H9 (cell line): ENCODE data around the gene EXOSC2. TPM values are rescaled to one million over a fixed set of nuclear protein-coding genes. Genes with fewer than 3 reads are reported as not detected.
A peak's percentile ranks its signal among the peaks of the same experiment; 100 is the strongest.

Experiments
- DNase-seq: peaks from one replicate; pipeline ENCODE4 v3.0.0-alpha.2; 2017
- H2AFZ ChIP-seq: one replicate; pipeline ENCODE4 v1.6.1; 2013; ENCODE audit warnings: mild to moderate bottlenecking, low read length, control low read depth, moderate library complexity
- H2AK5ac ChIP-seq: 2 replicates; pipeline ENCODE4 v1.6.1; 2013; ENCODE audit warnings: low read length, control low read depth, mixed read lengths; ENCODE audit not compliant: insufficient read length
- H2BK120ac ChIP-seq: one replicate; pipeline ENCODE4 v1.6.1; 2013; ENCODE audit warnings: low read depth, mild to moderate bottlenecking, low read length, control low read depth, inconsistent platforms; ENCODE audit not compliant: poor library complexity, severe bottlenecking
- H2BK12ac ChIP-seq: 2 replicates; pipeline ENCODE4 v1.6.1; 2013; ENCODE audit warnings: low read length, control low read depth, mixed read lengths, low read depth; ENCODE audit not compliant: insufficient read length
- H2BK15ac ChIP-seq: 2 replicates; pipeline ENCODE4 v1.6.1; 2013; ENCODE audit warnings: low read depth, low read length, control low read depth
- H2BK20ac ChIP-seq: one replicate; pipeline ENCODE4 v1.6.1; 2013; ENCODE audit warnings: low read depth, mild to moderate bottlenecking, low read length, control low read depth, inconsistent platforms; ENCODE audit not compliant: poor library complexity, severe bottlenecking
- H2BK5ac ChIP-seq: 2 replicates; pipeline ENCODE4 v1.6.1; 2013; ENCODE audit warnings: low read length, control low read depth, mixed read lengths; ENCODE audit not compliant: insufficient read length
- H3K14ac ChIP-seq: 2 replicates; pipeline ENCODE4 v1.6.1; 2013; ENCODE audit warnings: low read length, control low read depth; ENCODE audit not compliant: insufficient read depth
- H3K18ac ChIP-seq: 2 replicates; pipeline ENCODE4 v1.6.1; 2013; ENCODE audit warnings: low read depth, mild to moderate bottlenecking, mixed read lengths, low read length, control low read depth; ENCODE audit not compliant: insufficient read length
- H3K23ac ChIP-seq: 2 replicates; pipeline ENCODE4 v1.6.1; 2013; ENCODE audit warnings: low read length, control low read depth, mixed read lengths, low read depth; ENCODE audit not compliant: insufficient read length
- H3K23me2 ChIP-seq: 2 replicates; pipeline ENCODE4 v1.6.1; 2013; ENCODE audit warnings: low read depth, mild to moderate bottlenecking, mixed read lengths, low read length, control low read depth; ENCODE audit not compliant: insufficient read length, poor library complexity, severe bottlenecking
- H3K27ac ChIP-seq: 2 replicates; pipeline ENCODE4 v1.5.1; 2013; ENCODE audit warnings: low read length, control low read depth, mixed read lengths, low read depth; ENCODE audit not compliant: insufficient read length
- H3K27me3 ChIP-seq: 2 replicates; pipeline ENCODE4 v1.6.1; 2013; ENCODE audit warnings: low read length, control low read depth, inconsistent platforms; ENCODE audit not compliant: insufficient read depth
- H3K4ac ChIP-seq: 2 replicates; pipeline ENCODE4 v1.6.1; 2013; ENCODE audit warnings: low read depth, mild to moderate bottlenecking, control low read depth, inconsistent platforms, low read length, moderate library complexity
- H3K4me1 ChIP-seq: 2 replicates; pipeline ENCODE4 v1.6.1; 2013; ENCODE audit warnings: low read length, control low read depth, inconsistent platforms; ENCODE audit not compliant: insufficient read depth
- H3K4me2 ChIP-seq: 2 replicates; pipeline ENCODE4 v1.6.1; 2013; ENCODE audit warnings: low read length, control low read depth, mixed read lengths; ENCODE audit not compliant: insufficient read length, insufficient read depth
- H3K56ac ChIP-seq: 2 replicates; pipeline ENCODE4 v1.6.1; 2013; ENCODE audit warnings: low read depth, mild to moderate bottlenecking, mixed read lengths, low read length, control low read depth; ENCODE audit not compliant: insufficient read length
- H3K79me1 ChIP-seq: 2 replicates; pipeline ENCODE4 v1.6.1; 2013; ENCODE audit warnings: low read depth, mild to moderate bottlenecking, moderate library complexity, low read length, control low read depth, inconsistent platforms; ENCODE audit not compliant: insufficient read depth, poor library complexity, severe bottlenecking
- H3K79me2 ChIP-seq: 2 replicates; pipeline ENCODE4 v1.6.1; 2013; ENCODE audit warnings: low read length, control low read depth, inconsistent platforms; ENCODE audit not compliant: insufficient read depth
- H3K9ac ChIP-seq: 2 replicates; pipeline ENCODE4 v1.6.1; 2013; ENCODE audit warnings: low read length, control low read depth, mixed read lengths; ENCODE audit not compliant: insufficient read length; ENCODE audit errors: extremely low read depth
- H3K9me3 ChIP-seq: one replicate; pipeline ENCODE4 v1.6.1; 2013; ENCODE audit warnings: low read depth, low read length, inconsistent platforms; ENCODE audit not compliant: control insufficient read depth
- H3T11ph ChIP-seq: one replicate; pipeline ENCODE4 v1.6.1; 2013; ENCODE audit warnings: mild to moderate bottlenecking, low read length, control low read depth, inconsistent platforms
- H4K20me1 ChIP-seq: one replicate; pipeline ENCODE4 v1.6.1; 2013; ENCODE audit not compliant: control insufficient read depth, insufficient read length, insufficient read depth
- H4K5ac ChIP-seq: 2 replicates; pipeline ENCODE4 v1.6.1; 2013; ENCODE audit warnings: low read depth, mild to moderate bottlenecking, mixed read lengths, low read length, control low read depth; ENCODE audit not compliant: insufficient read length
- H4K8ac ChIP-seq: replicated peaks from 2 replicates; pipeline ENCODE4 v1.6.1; 2013; ENCODE audit warnings: low read length, control low read depth, mixed read lengths, low read depth; ENCODE audit not compliant: insufficient read length
- H4K91ac ChIP-seq: 2 replicates; pipeline ENCODE4 v1.6.1; 2013; ENCODE audit warnings: low read depth, mild to moderate bottlenecking, moderate library complexity, mixed read lengths, low read length, control low read depth; ENCODE audit not compliant: insufficient read length
- H3K27ac Mint-ChIP-seq, 3 experiments: 2 replicates in 2 of 3; 3 replicates in 1 of 3; pipeline ENCODE4 v1.8.0; 2020 to 2021; ENCODE audit warnings: mixed read lengths in 3 of 3, mild to moderate bottlenecking in 1 of 3, moderate library complexity in 1 of 3
- H3K27me3 Mint-ChIP-seq: 2 replicates; pipeline ENCODE4 v1.8.0; 2021; ENCODE audit warnings: low read depth, mild to moderate bottlenecking, moderate library complexity, mixed read lengths
- H3K36me3 Mint-ChIP-seq, 3 experiments: 2 replicates in 2 of 3; 3 replicates in 1 of 3; pipeline ENCODE4 v1.8.0; 2020 to 2021; ENCODE audit warnings: low read depth in 3 of 3, mixed read lengths in 3 of 3; ENCODE audit not compliant: insufficient read depth in 1 of 3
- H3K4me1 Mint-ChIP-seq, 2 experiments: 2 replicates each; pipeline ENCODE4 v1.8.0; 2020; ENCODE audit warnings: mixed read lengths in 2 of 2
- H3K4me3 Mint-ChIP-seq, 2 experiments: 2 replicates in 1 of 2; 3 replicates in 1 of 2; pipeline ENCODE4 v1.8.0; 2020 to 2021; ENCODE audit warnings: mild to moderate bottlenecking in 2 of 2, mixed read lengths in 2 of 2, moderate library complexity in 1 of 2
- H3K9me3 Mint-ChIP-seq, 2 experiments: 2 replicates in 1 of 2; 3 replicates in 1 of 2; pipeline ENCODE4 v1.8.0; 2020; ENCODE audit warnings: mild to moderate bottlenecking in 2 of 2, mixed read lengths in 2 of 2, moderate library complexity in 1 of 2
- WGBS: extraction: QIAGEN DNeasy Blood & Tissue Kit; methylation state at CpG from one replicate; pipeline ENCODE4 v1.1.7; 2013; ENCODE audit warnings: missing lambda C conversion rate, low lambda C conversion rate, mixed read lengths; ENCODE audit not compliant: insufficient read length; ENCODE audit errors: extremely low coverage; 5-methylcytosine and 5-hydroxymethylcytosine counted together
- total RNA-seq: library from RNA; stranded (reverse); gene quantifications from 2 replicates; pipeline ENCODE4 v1.2.1, GENCODE V29; 2021
- TF ChIP-seq, protein P1 (sequence below): fragments of 200-600 bp; sonication (generic); conservative IDR thresholded peaks from 3 replicates; pipeline ENCODE4 v1.8.0; 2021; ENCODE audit warnings: antibody characterized with exemption, mild to moderate bottlenecking

The EXOSC2 gene
- total RNA-seq, 1 experiment from 2014 or later, result 94.5 TPM

- no peak overlapping the region for H4K5ac ChIP-seq
- H3K56ac ChIP-seq, result no peak overlapping the region
- no peaks in the 10 kb centered on the region for H3K79me2 ChIP-seq
- Mint-ChIP-seq H3K9me3 (peaks cover 0 to 13% of the 10 kb centered on the region in 2 experiments; a peak in 2 of 5 replicates), H3K27me3 (peaks cover 100% of the 10 kb centered on the region), H3K4me3 (peak overlapping the region; percentile 49 to 81), H3K27ac (no peak overlapping the region), H3K4me1 (peaks cover 4 to 24% of the 10 kb centered on the region in 2 experiments), H3K36me3 (peaks cover 3 to 7% (median 5%) of the 10 kb centered on the region in 3 experiments; a peak in 3 of 7 replicates)
- H3K14ac ChIP-seq, result no peak overlapping the region; the same call in 1 of the 2 replicates
- H2AK5ac ChIP-seq, result no peak overlapping the region
- TF ChIP-seq, protein P1, sequence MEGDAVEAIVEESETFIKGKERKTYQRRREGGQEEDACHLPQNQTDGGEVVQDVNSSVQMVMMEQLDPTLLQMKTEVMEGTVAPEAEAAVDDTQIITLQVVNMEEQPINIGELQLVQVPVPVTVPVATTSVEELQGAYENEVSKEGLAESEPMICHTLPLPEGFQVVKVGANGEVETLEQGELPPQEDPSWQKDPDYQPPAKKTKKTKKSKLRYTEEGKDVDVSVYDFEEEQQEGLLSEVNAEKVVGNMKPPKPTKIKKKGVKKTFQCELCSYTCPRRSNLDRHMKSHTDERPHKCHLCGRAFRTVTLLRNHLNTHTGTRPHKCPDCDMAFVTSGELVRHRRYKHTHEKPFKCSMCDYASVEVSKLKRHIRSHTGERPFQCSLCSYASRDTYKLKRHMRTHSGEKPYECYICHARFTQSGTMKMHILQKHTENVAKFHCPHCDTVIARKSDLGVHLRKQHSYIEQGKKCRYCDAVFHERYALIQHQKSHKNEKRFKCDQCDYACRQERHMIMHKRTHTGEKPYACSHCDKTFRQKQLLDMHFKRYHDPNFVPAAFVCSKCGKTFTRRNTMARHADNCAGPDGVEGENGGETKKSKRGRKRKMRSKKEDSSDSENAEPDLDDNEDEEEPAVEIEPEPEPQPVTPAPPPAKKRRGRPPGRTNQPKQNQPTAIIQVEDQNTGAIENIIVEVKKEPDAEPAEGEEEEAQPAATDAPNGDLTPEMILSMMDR, result no peak
- H4K20me1 ChIP-seq, result no peaks in the 10 kb centered on the region
- H3K23me2 ChIP-seq, result peaks cover 18% of the 10 kb centered on the region
- no CpG with 5 or more reads among the region's 58 CpGs for WGBS
- H3K23ac ChIP-seq, result no peak overlapping the region
- no peak overlapping the region for H2BK5ac ChIP-seq
- H3K9ac ChIP-seq, result no peak overlapping the region
- H4K8ac ChIP-seq, result no peak overlapping the region
- no peak overlapping the region for H2BK12ac ChIP-seq
- no peak overlapping the region for H4K91ac ChIP-seq
- no peak overlapping the region for H3K27ac ChIP-seq
- no peak overlapping the region for H2BK20ac ChIP-seq
- DNase-seq, result peak; percentile 58
- no peak overlapping the region for H2AFZ ChIP-seq
- H3K4me2 ChIP-seq, result peak overlapping the region; percentile 2
- no peaks in the 10 kb centered on the region for H3K9me3 ChIP-seq
- H2BK15ac ChIP-seq, result no peak overlapping the region
- peaks cover 79% of the 10 kb centered on the region for H3K27me3 ChIP-seq
- H3T11ph ChIP-seq, result no peak overlapping the region
- H3K4ac ChIP-seq, result no peak overlapping the region
- H2BK120ac ChIP-seq, result no peak overlapping the region
- no peaks in the 10 kb centered on the region for H3K4me1 ChIP-seq
- no peaks in the 10 kb centered on the region for H3K79me1 ChIP-seq
- no peak overlapping the region for H3K18ac ChIP-seq
These were observed 33.8 kb upstream of the EXOSC2 start for GRCh38 chr9:130659699-130660248.
